ENCODE data around the gene DNPH1. TPM values are rescaled to one million over a fixed set of nuclear protein-coding genes. Genes with fewer than 3 reads are reported as not detected.

DNPH1 gene
- total and polyA plus RNA-seq, 2 donors (not counting 3 experiments of a cell fraction or from before 2014, with no cell fraction given), result 37.7 to 120 TPM

DNA sequence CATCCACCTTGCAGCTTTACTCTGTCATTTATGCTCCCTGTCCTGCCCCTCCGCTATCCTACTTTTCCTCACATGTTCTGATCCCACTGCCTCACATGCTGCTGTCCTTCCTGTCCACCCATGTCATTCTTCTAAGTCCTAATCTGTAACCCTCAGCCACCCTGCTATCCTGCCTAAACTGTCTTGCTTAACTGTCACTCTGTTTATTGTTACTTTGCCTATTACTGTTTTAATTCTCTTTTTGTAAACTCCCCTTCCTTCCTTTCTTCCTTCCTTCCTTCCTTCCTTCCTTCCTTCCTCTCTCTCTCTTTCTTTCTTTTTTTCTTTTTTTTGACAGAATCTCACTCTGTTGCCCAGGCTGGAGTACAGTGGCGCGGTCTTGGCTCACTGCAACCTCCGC lies 45.8 kb downstream of the DNPH1 start:
- H3K79me2 ChIP-seq (ENCODE audit: control insufficient read depth, insufficient read depth, low read length), result peaks cover 2% of the 10 kb centered on the region
- intact Hi-C loops (cut with micrococcal nuclease) (no loop called here), dilution Hi-C loops (cut with MboI; ENCODE audit: extremely low pct_ligation_motif_present, low sequenced_read_pairs) (no loop called here)
- no peaks in the 10 kb centered on the region for H3K9me3 ChIP-seq (replicated peaks; ENCODE audit: control insufficient read depth, insufficient read depth, low read length)
- H3K9ac ChIP-seq (replicated peaks; ENCODE audit: extremely low read depth, insufficient read depth, low read length), result no peak overlapping the region
- FAIRE-seq, result no peak
- peaks cover 17% of the 10 kb centered on the region for H3K4me1 ChIP-seq (ENCODE audit: control insufficient read depth, extremely low read depth, insufficient read depth, low read length)
- no peak for DNase-seq (ENCODE audit: low read depth, low spot score)
- no peaks in the 10 kb centered on the region for H3K27me3 ChIP-seq (ENCODE audit: control insufficient read depth in 2 of 2, insufficient read depth in 2 of 2, low read length in 2 of 2)
- TF ChIP-seq POLR2AphosphoS5 (IDR thresholded peaks at IDR 0.05; ENCODE audit: insufficient read depth, low read depth, low read length), result no peak
- no peak for TF ChIP-seq FOS (IDR thresholded peaks at IDR 0.05; ENCODE audit: borderline replicate concordance, insufficient read depth, low read length)
- TF ChIP-seq MAX (IDR thresholded peaks at IDR 0.05; ENCODE audit: insufficient read depth, insufficient read length), result no peak
- no peak for TF ChIP-seq JUN (IDR thresholded peaks at IDR 0.05; ENCODE audit: borderline replicate concordance, insufficient read depth, insufficient read length, low read depth)
- TF ChIP-seq, protein P1, sequence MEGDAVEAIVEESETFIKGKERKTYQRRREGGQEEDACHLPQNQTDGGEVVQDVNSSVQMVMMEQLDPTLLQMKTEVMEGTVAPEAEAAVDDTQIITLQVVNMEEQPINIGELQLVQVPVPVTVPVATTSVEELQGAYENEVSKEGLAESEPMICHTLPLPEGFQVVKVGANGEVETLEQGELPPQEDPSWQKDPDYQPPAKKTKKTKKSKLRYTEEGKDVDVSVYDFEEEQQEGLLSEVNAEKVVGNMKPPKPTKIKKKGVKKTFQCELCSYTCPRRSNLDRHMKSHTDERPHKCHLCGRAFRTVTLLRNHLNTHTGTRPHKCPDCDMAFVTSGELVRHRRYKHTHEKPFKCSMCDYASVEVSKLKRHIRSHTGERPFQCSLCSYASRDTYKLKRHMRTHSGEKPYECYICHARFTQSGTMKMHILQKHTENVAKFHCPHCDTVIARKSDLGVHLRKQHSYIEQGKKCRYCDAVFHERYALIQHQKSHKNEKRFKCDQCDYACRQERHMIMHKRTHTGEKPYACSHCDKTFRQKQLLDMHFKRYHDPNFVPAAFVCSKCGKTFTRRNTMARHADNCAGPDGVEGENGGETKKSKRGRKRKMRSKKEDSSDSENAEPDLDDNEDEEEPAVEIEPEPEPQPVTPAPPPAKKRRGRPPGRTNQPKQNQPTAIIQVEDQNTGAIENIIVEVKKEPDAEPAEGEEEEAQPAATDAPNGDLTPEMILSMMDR (IDR thresholded peaks at IDR 0.05; ENCODE audit: extremely low read depth in 1 of 2, insufficient read depth in 1 of 2, low read depth in 1 of 2, low read length in 2 of 2), result no peak
- no peak for TF ChIP-seq EZH2 (IDR thresholded peaks at IDR 0.05; ENCODE audit: borderline replicate concordance, low read depth, low read length, severe bottlenecking)
- no peak for TF ChIP-seq POLR2A (IDR thresholded peaks at IDR 0.05; ENCODE audit: low read depth, low read length)
- TF ChIP-seq GATA2 (IDR thresholded peaks at IDR 0.05; ENCODE audit: insufficient read depth, insufficient read length, low read depth, low read length), result no peak
- TF ChIP-seq MYC (IDR thresholded peaks at IDR 0.05; ENCODE audit: low read depth, low read length), result no peak
- ChIA-PET CTCF (interaction anchor here (1.6 kb wide), 1 partner anchor 46 kb away, joined by 10 read pairs; the partner anchor contains the start of gene DNPH1), POLR2A (no interaction called here)
- H3K4me2 ChIP-seq (ENCODE audit: insufficient read depth, low read length), result no peak overlapping the region
- no peaks in the 10 kb centered on the region for H4K20me1 ChIP-seq (replicated peaks; ENCODE audit: control insufficient read depth, extremely low read depth, insufficient read depth, low read length)
- no peaks in the 10 kb centered on the region for H3K9me1 ChIP-seq (replicated peaks; ENCODE audit: control insufficient read depth, extremely low read depth, insufficient read depth, low read length)
- H3K27ac ChIP-seq (ENCODE audit: insufficient read depth, low read depth, low read length), result no peak overlapping the region
- no peak overlapping the region for H2AFZ ChIP-seq (ENCODE audit: low read depth, low read length)
- H3K4me3 ChIP-seq (replicated peaks in 1 of 3; ENCODE audit: insufficient read depth in 1 of 3, low read depth in 1 of 3, low read length in 3 of 3), result no peak overlapping the region
- peaks cover 8 to 35% of the 10 kb centered on the region in 2 experiments for H3K36me3 ChIP-seq (ENCODE audit: control insufficient read depth in 2 of 2, extremely low read depth in 1 of 2, insufficient read depth in 2 of 2, low read length in 2 of 2)
- no TSS peak for BruUV-seq (replicated peaks)
